Right lobe of liver (tissue), 4 donors: ENCODE data around the gene BFSP1.

Experiments
- POLR2A ChIP-seq: fragments of 450-650 bp; IDR thresholded peaks from one replicate; pipeline ENCODE4 v1.6.1; 2017; ENCODE audit warnings: antibody characterized with exemption, mild to moderate bottlenecking
- TF ChIP-seq, protein P1 (sequence below), 4 donors: fragments of 200-600 bp in 3 of 4; fragments of 450-650 bp in 1 of 4; IDR thresholded peaks; one replicate each; pipeline versions ENCODE4 v1.5.1 to v1.8.0; 2016 to 2022; ENCODE audit warnings: antibody characterized with exemption in 4 of 4, mild to moderate bottlenecking in 2 of 4
- donor health status: DM: no; HTN: no; CAD: no.
- donor health status: DM: no; HTN: no; CAD: no.
- donor health status: DM: no; HTN: yes; CAD: no.

DNA sequence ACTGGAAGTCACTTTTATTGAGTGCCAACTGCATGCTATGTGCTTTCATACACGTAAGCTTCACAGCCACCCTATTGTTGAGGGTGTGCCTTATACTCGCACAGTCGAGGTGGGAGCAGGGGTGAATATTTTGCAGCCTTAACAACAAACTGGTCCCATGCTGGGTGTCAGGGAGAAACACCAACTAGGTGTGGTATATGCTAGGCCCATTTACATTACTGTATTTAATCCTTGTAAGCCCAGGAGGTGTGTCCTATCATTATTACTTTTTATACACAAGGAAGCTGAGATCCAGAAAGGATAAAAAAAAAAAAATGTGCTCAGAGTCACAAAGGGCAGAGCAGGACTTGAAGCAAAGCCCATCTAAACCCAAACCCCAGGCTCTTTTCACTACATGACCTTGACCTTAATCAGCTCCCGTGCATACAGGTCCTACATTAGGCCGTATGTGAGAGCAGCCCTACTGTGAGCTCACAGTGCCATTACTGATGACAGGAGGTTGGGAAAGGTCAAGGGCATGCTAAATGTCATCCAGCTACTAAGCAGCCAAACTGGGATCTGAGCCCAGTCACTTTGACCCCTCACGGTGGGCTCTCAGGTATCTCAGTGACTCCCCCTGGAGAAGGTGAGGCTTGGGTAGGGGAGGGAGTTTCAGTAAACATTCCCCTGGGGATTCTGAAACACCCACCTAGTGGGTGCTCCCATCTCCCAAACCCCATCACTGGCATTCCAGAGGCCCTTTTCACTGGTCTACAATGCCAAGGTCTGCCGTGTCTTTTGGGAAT, 61.7 kb downstream of the BFSP1 start:
- TF ChIP-seq, protein P1, sequence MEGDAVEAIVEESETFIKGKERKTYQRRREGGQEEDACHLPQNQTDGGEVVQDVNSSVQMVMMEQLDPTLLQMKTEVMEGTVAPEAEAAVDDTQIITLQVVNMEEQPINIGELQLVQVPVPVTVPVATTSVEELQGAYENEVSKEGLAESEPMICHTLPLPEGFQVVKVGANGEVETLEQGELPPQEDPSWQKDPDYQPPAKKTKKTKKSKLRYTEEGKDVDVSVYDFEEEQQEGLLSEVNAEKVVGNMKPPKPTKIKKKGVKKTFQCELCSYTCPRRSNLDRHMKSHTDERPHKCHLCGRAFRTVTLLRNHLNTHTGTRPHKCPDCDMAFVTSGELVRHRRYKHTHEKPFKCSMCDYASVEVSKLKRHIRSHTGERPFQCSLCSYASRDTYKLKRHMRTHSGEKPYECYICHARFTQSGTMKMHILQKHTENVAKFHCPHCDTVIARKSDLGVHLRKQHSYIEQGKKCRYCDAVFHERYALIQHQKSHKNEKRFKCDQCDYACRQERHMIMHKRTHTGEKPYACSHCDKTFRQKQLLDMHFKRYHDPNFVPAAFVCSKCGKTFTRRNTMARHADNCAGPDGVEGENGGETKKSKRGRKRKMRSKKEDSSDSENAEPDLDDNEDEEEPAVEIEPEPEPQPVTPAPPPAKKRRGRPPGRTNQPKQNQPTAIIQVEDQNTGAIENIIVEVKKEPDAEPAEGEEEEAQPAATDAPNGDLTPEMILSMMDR (IDR thresholded peaks at IDR 0.05), result no peak
- TF ChIP-seq POLR2A, result no peak
